ELR (cell line): ENCODE data around the gene ADAMTS15.
A peak's percentile ranks its signal among the peaks of the same experiment; 100 is the strongest.
"Not testable (repeated sequence)": the region's sequence is repeated elsewhere in the genome, so short reads cannot be mapped to it uniquely, and the experiment has no call there.

Experiments used
- DNase-seq: peaks from one replicate; pipeline ENCODE4 v3.0.0-alpha.2; 2015; ENCODE audit warnings: low read depth

The ADAMTS15 gene

DNA sequence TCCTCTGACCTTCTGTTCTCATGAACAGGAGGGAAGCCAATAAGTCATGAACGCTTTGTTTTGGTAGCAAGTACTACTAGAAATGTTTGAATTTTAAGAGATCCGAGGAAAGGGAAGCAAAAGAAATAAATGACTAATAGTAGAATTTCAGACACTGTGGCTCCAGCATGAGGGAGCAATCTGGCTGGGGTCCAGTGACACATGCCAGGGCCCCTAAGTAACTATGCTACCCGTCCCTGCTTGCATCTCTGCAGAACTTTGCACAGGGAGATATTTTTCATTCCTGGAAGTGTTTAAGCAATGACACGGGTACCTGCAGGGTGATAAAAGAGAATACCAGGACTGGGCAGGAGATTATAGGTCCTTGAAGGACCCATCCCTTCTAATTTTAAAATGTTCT lies 12.8 kb upstream of the ADAMTS15 start:
- DNase-seq = peak; percentile 53

DNA sequence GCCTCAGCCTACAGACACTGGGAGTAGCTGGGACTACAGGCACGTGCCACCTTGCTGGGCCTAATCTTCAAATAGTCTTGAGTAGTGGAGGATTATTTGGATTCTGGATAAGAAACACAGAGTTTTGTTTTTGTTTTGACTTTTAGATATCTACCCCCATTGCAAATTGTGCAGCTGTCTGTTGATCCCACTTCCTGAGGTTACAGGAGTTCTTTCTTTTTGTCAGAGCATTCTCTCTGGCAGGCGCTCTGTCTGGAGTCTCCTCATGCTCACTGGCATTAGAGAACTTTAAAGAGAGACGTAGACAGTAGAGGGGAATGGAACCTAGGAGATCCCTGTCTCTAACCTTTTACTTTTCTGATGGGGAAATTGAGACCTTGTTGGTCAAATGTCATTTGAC lies 12.3 kb upstream of the ADAMTS15 start:
- no peak for DNase-seq

DNA sequence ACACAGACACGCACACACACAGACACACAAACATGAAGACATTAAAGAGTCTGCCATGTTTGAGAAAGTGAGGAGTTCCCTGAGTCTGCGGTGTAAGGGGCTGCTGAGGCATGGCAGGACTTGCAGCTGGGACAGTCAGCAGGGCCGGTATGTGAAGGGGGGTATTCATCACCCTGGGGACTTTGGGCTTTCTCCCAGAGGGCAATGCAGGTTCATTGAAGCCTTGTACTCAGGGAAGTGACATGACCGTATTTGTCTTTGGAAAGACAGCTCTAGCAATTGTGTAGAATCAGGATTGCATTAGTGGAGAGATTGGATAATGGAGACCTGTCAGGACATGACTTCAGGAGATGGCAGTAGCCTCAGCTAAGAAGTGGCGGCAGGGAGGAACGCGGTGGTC lies 10.6 kb upstream of the ADAMTS15 start:
- no peak for DNase-seq

DNA sequence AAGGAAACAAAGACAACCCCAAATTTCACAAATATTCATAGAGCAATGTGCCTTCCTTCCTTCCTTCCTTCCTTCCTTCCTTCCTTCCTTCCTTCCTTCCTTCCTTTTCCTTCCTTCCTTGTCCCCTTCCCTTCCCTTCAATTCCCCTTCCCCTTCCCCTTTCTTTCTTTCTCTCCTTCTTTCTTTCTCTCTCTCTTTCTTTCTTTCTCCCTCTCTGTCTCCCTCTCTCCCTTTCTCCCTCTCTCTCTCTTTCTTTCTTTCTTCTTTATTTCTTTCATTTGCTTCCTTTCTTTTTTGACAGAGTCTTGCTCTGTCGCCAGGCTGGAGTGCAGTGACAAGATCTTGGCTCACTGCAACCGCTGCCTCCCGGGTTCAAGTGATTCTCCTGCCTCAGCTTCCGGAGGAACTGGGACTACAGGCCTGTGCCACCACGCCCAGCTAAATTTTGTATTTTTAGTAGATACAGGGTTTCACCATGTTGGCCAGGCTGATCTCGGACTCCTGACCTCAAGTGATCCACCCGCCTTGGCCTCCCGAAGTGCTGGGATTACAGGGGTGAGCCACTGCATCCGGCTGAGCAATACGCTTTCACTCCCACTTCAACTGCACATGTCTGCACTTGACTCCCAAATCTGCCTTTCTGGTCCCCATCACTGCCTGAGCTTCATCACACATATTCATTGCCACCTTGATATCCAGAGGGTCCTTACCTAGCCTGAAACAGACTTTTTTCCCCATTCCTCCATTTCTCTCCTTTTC lies 9.9 kb upstream of the ADAMTS15 start:
- not testable (repeated sequence) for DNase-seq

GRCh38 chr11:130439160-130439519 lies 9.3 kb upstream of the ADAMTS15 start:
- DNase-seq = no peak

- no peak for DNase-seq
Measured at GRCh38 chr11:130439876-130440275, 8.6 kb upstream of the ADAMTS15 start.

DNA sequence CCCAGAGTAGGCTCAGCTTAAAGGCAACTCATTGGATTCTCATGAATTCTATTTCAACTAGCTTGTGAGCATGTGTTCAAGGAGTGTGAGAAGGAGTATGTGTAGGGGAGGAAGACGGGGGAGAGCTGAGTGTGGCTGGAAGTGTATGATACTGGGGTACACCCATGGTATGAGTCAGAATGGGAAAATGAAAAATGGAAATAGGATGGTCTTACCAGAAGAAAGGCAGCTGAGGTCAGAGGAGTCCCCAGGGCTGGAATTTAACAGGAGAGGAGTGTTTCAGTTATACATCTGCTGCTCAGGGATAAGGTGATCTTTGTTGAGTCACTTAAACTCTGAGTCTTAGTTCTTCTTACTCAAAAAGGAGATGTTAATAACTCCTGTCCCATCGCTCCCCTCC lies 6.7 kb upstream of the ADAMTS15 start:
- DNase-seq = no peak

GRCh38 chr11:130442737-130443136 lies 5.7 kb upstream of the ADAMTS15 start:
- DNase-seq = no peak

DNA sequence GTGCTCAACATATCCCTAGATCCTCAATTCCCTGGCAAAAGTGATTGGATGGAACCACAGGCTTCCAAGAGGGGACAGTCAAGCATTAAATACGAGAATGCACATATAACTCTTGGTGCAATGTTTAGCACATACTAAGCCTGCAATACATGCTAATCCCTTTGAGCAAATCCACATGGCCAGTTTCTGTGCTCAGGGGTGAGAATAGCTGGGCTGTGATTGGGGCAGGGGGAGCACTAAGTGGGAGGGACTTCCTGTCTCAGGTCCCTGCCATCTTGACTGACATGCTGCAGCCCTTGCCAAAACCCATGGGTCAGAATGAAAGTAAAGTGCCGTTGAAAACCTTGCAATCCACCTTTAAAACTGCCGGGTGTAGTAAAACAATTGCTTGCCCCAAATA lies 2.7 kb upstream of the ADAMTS15 start:
- DNase-seq = no peak

DNA sequence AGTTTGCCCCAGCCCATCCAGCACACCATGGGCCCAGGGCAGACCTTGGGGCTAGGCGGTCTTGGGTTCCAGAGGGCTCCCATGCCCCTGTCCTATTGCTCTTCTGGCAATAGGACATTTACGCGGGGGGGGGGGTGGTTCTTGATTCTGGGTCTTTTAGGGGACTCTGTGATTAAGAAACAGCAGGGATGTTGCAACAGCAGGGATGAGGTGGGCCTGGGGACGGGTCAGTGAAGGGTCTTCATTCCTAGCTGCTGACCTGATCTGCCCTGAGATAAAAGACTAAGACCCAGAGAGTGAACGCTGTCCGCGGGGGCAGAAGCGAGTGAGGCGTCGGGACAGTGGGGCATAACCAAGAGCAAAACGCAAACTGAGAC lies 418 bp upstream of the ADAMTS15 start:
- DNase-seq = no peak

- no peak for DNase-seq
Measured at GRCh38 chr11:130449310-130449990, 1.0 kb downstream of the ADAMTS15 start.

GRCh38 chr11:130449996-130450769 lies 1.7 kb downstream of the ADAMTS15 start:
- DNase-seq = no peak

GRCh38 chr11:130451231-130452019 lies 3.0 kb downstream of the ADAMTS15 start:
- DNase-seq = no peak

- DNase-seq = no peak
Measured at GRCh38 chr11:130452176-130452575, 3.7 kb downstream of the ADAMTS15 start.

GRCh38 chr11:130452940-130453339 lies 4.5 kb downstream of the ADAMTS15 start:
- no peak for DNase-seq

DNA sequence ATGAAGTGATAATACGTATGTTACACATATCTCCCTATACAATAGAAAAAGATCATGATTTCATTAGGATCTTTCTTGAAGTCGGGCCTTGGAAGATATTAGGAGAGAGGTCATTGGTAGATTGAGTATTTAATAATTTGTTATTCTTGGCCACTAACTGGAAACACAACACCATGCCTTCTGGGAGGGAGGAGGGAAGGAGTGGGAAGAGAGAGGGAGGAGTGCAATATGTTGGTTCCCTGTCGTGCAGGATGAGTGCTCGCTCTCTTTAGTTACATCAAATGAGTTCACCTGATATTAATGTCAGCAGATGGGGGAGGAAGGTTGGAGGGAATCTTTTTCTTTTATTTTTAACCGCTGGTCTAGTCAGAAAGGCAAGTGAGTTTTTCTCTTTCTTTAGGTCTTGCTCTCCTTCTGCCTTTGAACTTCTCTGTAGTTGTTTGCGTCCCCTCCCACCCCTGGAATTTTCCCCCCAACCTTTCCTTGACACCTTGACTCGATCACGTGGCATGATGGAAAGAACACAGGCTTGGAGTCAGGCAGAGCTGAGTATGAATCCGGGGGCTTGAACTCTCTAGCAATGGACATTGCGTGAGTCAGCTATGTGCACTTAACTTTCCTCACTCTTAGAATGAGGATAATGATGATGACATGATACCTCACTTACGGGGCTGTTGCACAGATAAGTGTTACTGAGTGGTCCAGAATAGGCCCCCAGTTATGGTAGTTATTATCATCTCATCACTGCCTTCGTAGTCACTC lies 6.2 kb downstream of the ADAMTS15 start:
- DNase-seq = no peak

GRCh38 chr11:130455483-130456127 lies 7.2 kb downstream of the ADAMTS15 start:
- DNase-seq = no peak

DNA sequence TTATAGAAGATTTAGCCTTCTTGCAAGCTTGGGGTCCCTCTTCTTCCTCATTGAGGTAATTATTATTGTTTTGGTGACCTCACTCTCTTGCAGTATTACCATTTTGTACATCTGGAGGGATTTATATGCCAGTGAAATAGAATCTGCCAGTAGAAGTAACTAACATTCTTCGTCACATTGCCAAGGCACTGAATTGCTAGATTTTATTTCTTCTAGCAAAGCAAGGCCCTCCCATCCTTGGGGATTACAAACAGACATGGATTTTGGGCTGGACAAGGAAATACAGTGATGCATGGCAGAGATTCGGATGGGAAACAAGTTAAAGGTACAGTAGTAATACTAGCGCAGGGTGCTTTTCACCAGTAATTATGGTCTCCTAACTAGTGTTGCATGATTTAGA lies 7.8 kb downstream of the ADAMTS15 start:
- DNase-seq = no peak

- no peak for DNase-seq
Measured at GRCh38 chr11:130457623-130458409, 9.4 kb downstream of the ADAMTS15 start.

- DNase-seq = no peak
Measured at GRCh38 chr11:130458410-130458729, 9.9 kb downstream of the ADAMTS15 start.
